ENCODE data around the gene SLC25A13.

GRCh38 chr7:96118449-96119001, 203.4 kb downstream of the SLC25A13 start:
- TF ChIP-seq CTCF (IDR thresholded peaks at IDR 0.05): no peak
- TF ChIP-seq POLR2AphosphoS5 (IDR thresholded peaks at IDR 0.05; ENCODE audit: low read depth, low read length): no peak
- TF ChIP-seq MAX (IDR thresholded peaks at IDR 0.05; ENCODE audit: low read depth): no peak
